Activated naive CD8-positive, alpha-beta T cell treated with anti-CD3 and anti-CD28 coated beads, Interleukin-2, amount 50 U/mL, for 24 hours (primary cell): ENCODE results near the gene NUDT21.
"Not testable (repeated sequence)": the region's sequence is repeated elsewhere in the genome, so short reads cannot be mapped to it uniquely, and the experiment has no call there.

Experiments used
- ATAC-seq: fragments of 150-1000 bp; cut with Tn5 transposase; one replicate; pipeline ENCODE4 v1.10.0; 2021
- DNase-seq: peaks from one replicate; pipeline ENCODE4 v3.0.0; 2021
- H3K27ac Mint-ChIP-seq: one replicate; pipeline ENCODE4 v1.8.0; 2021; ENCODE audit warnings: mild to moderate bottlenecking, mixed read lengths
- H3K27me3 Mint-ChIP-seq: one replicate; pipeline ENCODE4 v1.8.0; 2021; ENCODE audit warnings: mixed read lengths
- H3K36me3 Mint-ChIP-seq: one replicate; pipeline ENCODE4 v1.8.0; 2021; ENCODE audit warnings: low read depth, mixed read lengths
- H3K4me1 Mint-ChIP-seq: one replicate; pipeline ENCODE4 v1.8.0; 2021; ENCODE audit warnings: mixed read lengths
- H3K4me3 Mint-ChIP-seq: one replicate; pipeline ENCODE4 v1.8.0; 2021; ENCODE audit warnings: mild to moderate bottlenecking, moderate library complexity, mixed read lengths
- H3K9me3 Mint-ChIP-seq: one replicate; pipeline ENCODE4 v1.8.0; 2021; ENCODE audit warnings: mixed read lengths

NUDT21 gene

DNA sequence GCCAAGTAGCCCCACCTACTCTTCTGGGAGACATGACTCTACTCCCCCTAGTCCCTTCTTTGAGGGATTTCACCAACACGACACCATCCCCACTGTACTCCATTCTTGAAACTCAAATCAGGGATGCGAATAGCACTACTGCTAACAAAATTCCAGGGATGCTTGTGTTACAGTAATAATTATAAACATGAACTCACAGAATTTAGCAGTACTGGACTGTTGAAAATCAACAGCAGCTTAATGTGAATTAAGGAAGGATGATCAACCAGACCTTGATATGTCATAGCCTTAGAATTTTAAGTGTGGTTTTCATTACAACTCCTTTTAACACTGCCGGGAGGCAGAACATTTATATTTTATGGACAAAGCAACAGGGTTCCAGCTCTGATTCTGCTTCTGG, 63.7 kb downstream of the NUDT21 start:
- Mint-ChIP-seq H3K36me3 (peaks cover 70% of the 10 kb centered on the region), H3K4me3 (no peak overlapping the region), H3K27ac (no peak overlapping the region), H3K9me3 (peaks cover 9% of the 10 kb centered on the region), H3K27me3 (no peaks in the 10 kb centered on the region), H3K4me1 (peaks cover 2% of the 10 kb centered on the region)
- no peak for ATAC-seq
- DNase-seq = no peak

DNA sequence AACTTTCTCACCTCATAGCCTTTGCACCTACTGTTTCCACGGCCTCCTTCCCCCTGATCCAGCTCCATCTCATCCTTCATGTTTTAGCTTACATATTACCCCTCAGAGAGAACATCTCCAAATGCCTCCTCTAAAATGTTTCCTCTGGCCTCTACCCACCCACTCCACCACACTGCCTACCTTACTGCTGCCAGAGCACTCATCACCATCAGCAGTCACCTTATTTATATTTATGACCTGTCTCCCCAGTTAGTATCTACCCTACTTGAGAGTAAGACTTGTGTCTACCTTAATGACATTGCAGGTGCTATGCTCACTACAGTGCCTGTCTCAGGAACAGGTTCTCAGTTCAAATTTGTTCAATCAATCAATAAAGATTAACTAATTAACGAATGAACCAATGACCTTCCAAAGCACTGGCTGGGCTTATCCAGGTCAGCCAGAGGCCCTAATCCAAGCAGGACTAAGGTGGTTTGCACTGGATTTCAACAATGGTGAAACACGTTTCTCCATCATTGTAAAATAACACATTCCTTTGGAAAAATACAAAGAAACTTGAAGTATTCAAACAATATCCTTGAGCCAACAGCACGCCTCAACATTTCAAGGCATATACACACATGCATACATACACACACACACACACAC, 66.9 kb downstream of the NUDT21 start:
- H3K27me3 Mint-ChIP-seq = no peaks in the 10 kb centered on the region
- peaks cover 1% of the 10 kb centered on the region for H3K4me1 Mint-ChIP-seq
- H3K27ac Mint-ChIP-seq = no peak overlapping the region
- ATAC-seq (no peak), DNase-seq (no peak)
- peaks cover 25% of the 10 kb centered on the region for H3K9me3 Mint-ChIP-seq
- no peak overlapping the region for H3K4me3 Mint-ChIP-seq
- peaks cover 85% of the 10 kb centered on the region for H3K36me3 Mint-ChIP-seq

DNA sequence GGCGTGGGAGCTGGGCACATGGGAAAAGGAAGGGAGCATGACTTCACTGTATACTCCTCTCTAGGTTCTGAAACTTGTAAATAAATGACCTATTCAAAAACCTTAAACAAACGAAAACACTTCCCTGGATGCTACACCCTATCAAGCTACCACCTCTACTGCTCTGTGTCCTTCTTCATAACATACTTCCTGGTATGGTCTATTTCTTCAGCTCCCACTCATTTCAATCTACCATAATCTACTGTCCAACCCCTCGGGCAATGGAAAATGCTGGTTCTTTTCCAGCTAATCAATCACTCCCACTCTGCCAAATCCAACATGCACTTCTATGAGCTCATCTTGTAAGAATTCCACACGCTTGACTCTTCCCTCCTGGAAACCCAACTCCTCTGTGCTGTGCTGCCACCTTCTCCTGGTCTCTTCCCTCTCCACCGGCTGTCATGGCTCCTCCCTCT, 68.2 kb downstream of the NUDT21 start:
- H3K27me3 Mint-ChIP-seq = no peaks in the 10 kb centered on the region
- DNase-seq = no peak
- no peak overlapping the region for H3K27ac Mint-ChIP-seq
- peaks cover 25% of the 10 kb centered on the region for H3K9me3 Mint-ChIP-seq
- no peak for ATAC-seq
- no peaks in the 10 kb centered on the region for H3K4me1 Mint-ChIP-seq
- H3K36me3 Mint-ChIP-seq = peaks cover 89% of the 10 kb centered on the region
- no peak overlapping the region for H3K4me3 Mint-ChIP-seq

DNA sequence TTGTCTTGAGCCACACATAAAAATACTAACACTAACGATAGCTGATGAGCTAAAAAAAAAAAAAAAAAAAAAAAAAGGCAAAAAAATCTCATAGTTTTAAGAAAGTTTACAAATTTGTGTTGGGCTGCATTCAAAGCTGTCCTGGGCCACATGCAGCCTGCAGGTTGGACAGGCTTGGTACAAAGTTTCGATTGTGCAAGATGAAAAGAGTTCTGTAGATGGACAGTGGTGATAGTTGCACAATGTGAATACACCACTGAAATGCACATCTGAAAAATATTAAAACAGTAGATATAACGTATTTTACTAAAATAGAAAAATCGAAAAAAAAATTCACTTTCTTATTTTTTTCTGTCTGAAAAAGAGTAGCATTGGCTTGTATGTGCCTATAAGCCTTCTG, 68.7 kb downstream of the NUDT21 start:
- Mint-ChIP-seq H3K27ac (no peak overlapping the region), H3K9me3 (peaks cover 25% of the 10 kb centered on the region), H3K4me1 (no peaks in the 10 kb centered on the region), H3K4me3 (no peak overlapping the region), H3K27me3 (no peaks in the 10 kb centered on the region), H3K36me3 (peaks cover 84% of the 10 kb centered on the region)
- no peak for DNase-seq
- ATAC-seq = no peak

DNA sequence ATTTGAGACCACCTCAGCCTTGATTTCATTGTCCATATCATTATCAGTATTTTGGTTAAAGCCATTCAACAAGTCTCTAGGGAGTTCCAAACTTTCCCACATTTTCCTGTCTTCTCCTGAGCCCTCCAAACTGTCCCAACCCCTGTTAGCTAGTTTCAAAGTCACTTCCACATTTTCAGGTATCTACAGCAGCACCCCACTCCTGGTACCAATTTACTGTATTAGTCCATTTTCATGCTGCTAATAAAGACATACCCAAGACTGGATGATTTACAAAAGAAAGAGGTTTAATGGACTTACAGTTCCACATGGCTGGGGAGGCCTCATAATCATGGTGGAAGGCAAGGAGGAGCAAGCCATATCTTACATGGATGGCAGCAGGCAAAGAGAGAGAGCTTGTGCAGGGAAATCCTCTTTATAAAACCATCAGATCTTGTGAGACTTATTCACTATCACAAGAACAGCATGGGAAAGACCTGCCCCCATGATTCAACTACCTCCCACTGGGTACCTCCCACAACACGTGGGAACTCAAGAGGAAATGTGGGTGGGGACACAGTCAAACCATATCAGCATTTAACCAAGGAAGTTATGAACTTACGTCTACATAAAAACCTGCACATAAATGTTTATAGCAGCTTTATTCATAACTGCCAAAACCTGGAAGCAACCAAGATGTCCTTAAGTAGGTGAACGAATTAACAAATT, 70.2 kb downstream of the NUDT21 start:
- not testable (repeated sequence) for H3K4me1 Mint-ChIP-seq, ATAC-seq, H3K27me3 Mint-ChIP-seq, H3K4me3 Mint-ChIP-seq, DNase-seq, H3K27ac Mint-ChIP-seq
- Mint-ChIP-seq H3K9me3 (peaks cover 25% of the 10 kb centered on the region), H3K36me3 (peaks cover 75% of the 10 kb centered on the region)
